Neural progenitor cell (in vitro differentiated cells): Measurements from ENCODE around the gene TSC2. TPM values are rescaled to one million over a fixed set of nuclear protein-coding genes. Genes with fewer than 3 reads are reported as not detected.
A peak's percentile ranks its signal among the peaks of the same experiment; 100 is the strongest.

Experiments
- DNase-seq: peaks from one replicate; pipeline ENCODE4 v3.0.0-alpha.2; 2016; ENCODE audit warnings: low spot score
- H2AFZ ChIP-seq: fragments of 200-600 bp; sonication (generic); replicated peaks from 2 replicates; pipeline ENCODE4 v1.6.1; 2016; ENCODE audit warnings: antibody characterized with exemption
- H3F3A ChIP-seq: fragments of 200-600 bp; sonication (generic); 2 replicates; pipeline ENCODE4 v1.6.1; 2016; ENCODE audit warnings: antibody characterized with exemption, low read depth
- H3K27ac ChIP-seq: fragments of 200-600 bp; sonication (generic); 2 replicates; pipeline ENCODE4 v1.5.1; 2016; ENCODE audit warnings: mild to moderate bottlenecking
- H3K27me3 ChIP-seq: fragments of 200-600 bp; sonication (generic); 2 replicates; pipeline ENCODE4 v1.6.1; 2016; ENCODE audit warnings: mild to moderate bottlenecking, moderate library complexity
- H3K36me3 ChIP-seq: fragments of 200-600 bp; sonication (generic); 2 replicates; pipeline ENCODE4 v1.5.1; 2016
- H3K4me1 ChIP-seq: fragments of 200-600 bp; sonication (generic); 2 replicates; pipeline ENCODE4 v1.6.1; 2016; ENCODE audit warnings: mixed run types
- H3K4me2 ChIP-seq: fragments of 200-600 bp; sonication (generic); 2 replicates; pipeline ENCODE4 v1.6.1; 2016
- H3K4me3 ChIP-seq: fragments of 200-600 bp; sonication (generic); 2 replicates; pipeline ENCODE4 v1.5.1; 2016
- H3K79me2 ChIP-seq: fragments of 200-600 bp; sonication (generic); 2 replicates; pipeline ENCODE4 v1.6.1; 2016; ENCODE audit warnings: low read depth
- H3K9ac ChIP-seq: fragments of 200-600 bp; sonication (generic); 2 replicates; pipeline ENCODE4 v1.6.1; 2016
- H3K9me3 ChIP-seq: fragments of 200-600 bp; sonication (generic); 2 replicates; pipeline ENCODE4 v1.5.1; 2016; ENCODE audit warnings: low read depth
- H4K20me1 ChIP-seq: fragments of 200-600 bp; sonication (generic); 2 replicates; pipeline ENCODE4 v1.6.1; 2016; ENCODE audit warnings: low read depth
- H3K27ac Mint-ChIP-seq: 3 replicates; pipeline ENCODE4 v1.8.0; 2021; ENCODE audit warnings: mixed read lengths
- H3K27me3 Mint-ChIP-seq: 2 replicates; pipeline ENCODE4 v1.8.0; 2022; ENCODE audit warnings: low read depth, mild to moderate bottlenecking, inconsistent platforms, moderate library complexity, mixed read lengths; ENCODE audit not compliant: insufficient read depth
- H3K36me3 Mint-ChIP-seq: 3 replicates; pipeline ENCODE4 v1.8.0; 2021; ENCODE audit warnings: mixed read lengths
- H3K4me1 Mint-ChIP-seq: 3 replicates; pipeline ENCODE4 v1.8.0; 2021; ENCODE audit warnings: mixed read lengths
- H3K4me3 Mint-ChIP-seq: 3 replicates; pipeline ENCODE4 v1.8.0; 2021; ENCODE audit warnings: mild to moderate bottlenecking, moderate library complexity, mixed read lengths
- H3K9me3 Mint-ChIP-seq: 3 replicates; pipeline ENCODE4 v1.8.0; 2020; ENCODE audit warnings: mixed read lengths
- CTCF ChIP-seq: fragments of 200-600 bp; sonication (generic); IDR thresholded peaks from 2 replicates; pipeline ENCODE4 v1.5.1; 2017; ENCODE audit warnings: antibody characterized with exemption, mild to moderate bottlenecking
- EZH2 ChIP-seq: fragments of 200-600 bp; sonication (generic); IDR thresholded peaks from 2 replicates; pipeline ENCODE4 v1.6.1; 2017; ENCODE audit warnings: antibody characterized with exemption, mild to moderate bottlenecking, moderate library complexity
- EZH2phosphoT487 ChIP-seq: fragments of 200-600 bp; sonication (generic); IDR thresholded peaks from 2 replicates; pipeline ENCODE4 v1.6.1; 2017; ENCODE audit warnings: antibody characterized with exemption
- total RNA-seq: library from RNA; depleted of rRNA; stranded (reverse); fragments of >200 nt; gene quantifications from 2 replicates; pipeline ENCODE4 v1.2.3, GENCODE V29; 2015; ENCODE audit warnings: low replicate concordance

TSC2 gene
- total RNA-seq, 1 donor from 2014 or later, result 55.1 TPM

GRCh38 chr16:2048116-2048543 lies 345 bp downstream of the TSC2 start:
- H3K36me3 ChIP-seq, result no peaks in the 10 kb centered on the region
- peak overlapping the region; percentile 56 for H3K9ac ChIP-seq
- peak; percentile 66 for DNase-seq
- peak overlapping the region; percentile 83 for H3K4me3 ChIP-seq
- H3K27ac ChIP-seq, result no peak overlapping the region
- H4K20me1 ChIP-seq, result peaks cover 8% of the 10 kb centered on the region
- peaks cover 19% of the 10 kb centered on the region for H3K4me1 Mint-ChIP-seq
- peaks cover 12% of the 10 kb centered on the region for H3K4me1 ChIP-seq
- peak overlapping the region; percentile 93 for H3K4me3 Mint-ChIP-seq
- no peaks in the 10 kb centered on the region for H3K9me3 ChIP-seq
- H2AFZ ChIP-seq, result peak overlapping the region; percentile 74
- H3K36me3 Mint-ChIP-seq, result peaks cover 6% of the 10 kb centered on the region
- H3K9me3 Mint-ChIP-seq, result no peaks in the 10 kb centered on the region
- H3F3A ChIP-seq, result peaks cover 4% of the 10 kb centered on the region
- H3K27me3 Mint-ChIP-seq, result peaks cover 2% of the 10 kb centered on the region
- peak overlapping the region; percentile 97 for H3K4me2 ChIP-seq
- no peak overlapping the region for H3K27ac Mint-ChIP-seq
- H3K79me2 ChIP-seq, result peaks cover 22% of the 10 kb centered on the region
- no peaks in the 10 kb centered on the region for H3K27me3 ChIP-seq
- no peak for TF ChIP-seq EZH2
- TF ChIP-seq CTCF, result no peak
- no peak for TF ChIP-seq EZH2phosphoT487

- Histone ChIP-seq H3K27ac (no peak overlapping the region), H2AFZ (no peak overlapping the region), H3K9ac (no peak overlapping the region), H3K27me3 (no peaks in the 10 kb centered on the region), H3K9me3 (no peaks in the 10 kb centered on the region), H3K4me3 (no peak overlapping the region), H3K36me3 (no peaks in the 10 kb centered on the region), H3K4me2 (no peak overlapping the region), H3K4me1 (peaks cover 7% of the 10 kb centered on the region), H3K79me2 (peaks cover 10% of the 10 kb centered on the region), H3F3A (peaks cover 5% of the 10 kb centered on the region), H4K20me1 (no peaks in the 10 kb centered on the region)
- Mint-ChIP-seq H3K36me3 (peaks cover 4% of the 10 kb centered on the region), H3K27me3 (no peaks in the 10 kb centered on the region), H3K4me3 (no peak overlapping the region), H3K4me1 (peaks cover 13% of the 10 kb centered on the region), H3K27ac (no peak overlapping the region), H3K9me3 (no peaks in the 10 kb centered on the region)
- TF ChIP-seq CTCF (no peak), EZH2 (no peak), EZH2phosphoT487 (no peak)
- no peak for DNase-seq
Measured at GRCh38 chr16:2053211-2053610, 5.4 kb downstream of the TSC2 start.

GRCh38 chr16:2053897-2054296 lies 6.1 kb downstream of the TSC2 start:
- Mint-ChIP-seq H3K27me3 (no peaks in the 10 kb centered on the region), H3K36me3 (peaks cover 4% of the 10 kb centered on the region), H3K27ac (no peak overlapping the region), H3K9me3 (no peaks in the 10 kb centered on the region), H3K4me3 (no peak overlapping the region), H3K4me1 (peaks cover 14% of the 10 kb centered on the region)
- Histone ChIP-seq H3K4me3 (no peak overlapping the region), H2AFZ (no peak overlapping the region), H3K27me3 (no peaks in the 10 kb centered on the region), H3K27ac (no peak overlapping the region), H3K36me3 (no peaks in the 10 kb centered on the region), H4K20me1 (no peaks in the 10 kb centered on the region), H3K79me2 (peaks cover 4% of the 10 kb centered on the region), H3K4me1 (peaks cover 9% of the 10 kb centered on the region), H3F3A (peaks cover 11% of the 10 kb centered on the region), H3K9me3 (no peaks in the 10 kb centered on the region), H3K9ac (no peak overlapping the region), H3K4me2 (no peak overlapping the region)
- TF ChIP-seq EZH2phosphoT487, result no peak
- no peak for DNase-seq

- Mint-ChIP-seq H3K27me3 (no peaks in the 10 kb centered on the region), H3K9me3 (no peaks in the 10 kb centered on the region), H3K36me3 (peaks cover 4% of the 10 kb centered on the region), H3K27ac (no peak overlapping the region), H3K4me1 (peaks cover 11% of the 10 kb centered on the region), H3K4me3 (no peak overlapping the region)
- Histone ChIP-seq H3F3A (peaks cover 11% of the 10 kb centered on the region), H3K4me3 (no peak overlapping the region), H2AFZ (no peak overlapping the region), H4K20me1 (no peaks in the 10 kb centered on the region), H3K27me3 (no peaks in the 10 kb centered on the region), H3K4me2 (no peak overlapping the region), H3K4me1 (peaks cover 7% of the 10 kb centered on the region), H3K9ac (no peak overlapping the region), H3K79me2 (no peaks in the 10 kb centered on the region), H3K9me3 (no peaks in the 10 kb centered on the region), H3K36me3 (no peaks in the 10 kb centered on the region), H3K27ac (no peak overlapping the region)
- no peak for DNase-seq
- TF ChIP-seq EZH2 (no peak), EZH2phosphoT487 (no peak), CTCF (no peak)
Measured at GRCh38 chr16:2054543-2055245, 6.9 kb downstream of the TSC2 start.
